GM12892 (cell line): ENCODE results near the gene TPD52L1.

Experiments used
- POLR2A ChIP-seq: IDR thresholded peaks from 2 replicates; pipeline ENCODE4 v1.6.1; 2011; ENCODE audit warnings: low read depth, low read length, control low read depth
- POLR2AphosphoS5 ChIP-seq: IDR thresholded peaks from 2 replicates; pipeline ENCODE4 v1.6.1; 2011; ENCODE audit warnings: low read depth, low read length, control low read depth

DNA sequence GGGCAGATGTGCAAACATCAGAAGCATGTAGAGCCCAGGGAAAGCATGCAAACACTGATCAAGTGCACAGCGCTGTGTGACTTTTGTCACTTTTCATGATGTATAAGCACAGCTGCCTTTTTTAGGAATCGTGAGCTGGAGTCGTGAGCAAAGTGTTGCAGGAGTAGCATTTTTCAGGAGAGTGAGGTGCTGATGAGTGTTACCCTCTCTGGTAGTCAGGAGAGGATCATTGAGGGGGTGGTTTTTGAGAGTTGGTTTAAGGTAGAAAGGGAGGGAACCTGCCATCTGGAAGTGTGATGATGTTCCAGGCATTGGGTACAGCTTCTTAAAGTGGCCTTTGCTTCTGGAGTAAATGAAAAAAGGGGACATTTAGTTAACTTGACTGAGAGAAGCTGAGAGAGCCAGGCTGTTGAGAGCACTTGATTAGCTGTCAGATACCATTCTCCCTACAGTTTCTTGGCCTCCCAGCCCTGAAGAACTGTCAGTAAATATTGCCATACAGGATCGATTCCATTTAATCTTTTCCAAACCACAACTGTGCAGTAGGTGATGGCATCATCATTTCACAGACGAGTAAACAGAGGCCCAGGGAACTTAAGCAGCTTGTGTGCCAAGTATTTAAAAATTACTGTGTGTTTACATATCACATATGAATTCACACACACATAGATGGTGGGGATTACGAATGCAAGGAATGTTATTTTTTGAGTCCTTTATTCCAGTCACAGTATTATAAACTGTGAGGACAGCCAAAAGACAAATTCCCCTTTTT is 28.9 kb downstream of the TPD52L1 start:
- no peak for TF ChIP-seq POLR2A
- no peak for TF ChIP-seq POLR2AphosphoS5
